ENCODE results near the gene MAPRE3. TPM values are rescaled to one million over a fixed set of nuclear protein-coding genes. Genes with fewer than 3 reads are reported as not detected.

MAPRE3 gene
- total and polyA plus RNA-seq, 8 donors, result 4.7 to 56.8 (median 10.1) TPM

GRCh38 chr2:27038012-27038411 is 67.6 kb downstream of the MAPRE3 start:
- no peak for ATAC-seq
- H3K4me3 ChIP-seq, result no peak overlapping the region
- no peak for DNase-seq
- intact Hi-C loops (cut with DNase I), result no loop called here
- no peaks in the 10 kb centered on the region for H3K27me3 ChIP-seq
- H3K9me3 ChIP-seq, result no peaks in the 10 kb centered on the region
- no peak for FAIRE-seq
- whole genome bisulfite sequencing, 2 donors, result 89% methylated on average over 6 of the region's 6 CpGs
- peaks cover 0 to 13% (median 7%) of the 10 kb centered on the region in 3 donors for H3K4me1 ChIP-seq
- no peak overlapping the region for H3K27ac ChIP-seq
- no peak for TF ChIP-seq CTCF (IDR thresholded peaks at IDR 0.05)
- H3K36me3 ChIP-seq, result peaks cover 15 to 63% (median 50%) of the 10 kb centered on the region in 3 donors

- WGBS, 2 donors, result 88 to 89% methylated on average over 17 of the region's 17 CpGs
- Histone ChIP-seq H3K4me3 (no peak overlapping the region), H3K4me1 (peaks cover 0 to 12% (median 7%) of the 10 kb centered on the region in 3 donors), H3K27ac (no peak overlapping the region), H3K36me3 (peaks cover 15 to 63% (median 50%) of the 10 kb centered on the region in 3 donors), H3K9me3 (no peaks in the 10 kb centered on the region), H3K27me3 (no peaks in the 10 kb centered on the region)
- ATAC-seq (no peak), DNase-seq (no peak), FAIRE-seq (no peak)
- TF ChIP-seq CTCF (IDR thresholded peaks at IDR 0.05), result no peak
- intact Hi-C loops (cut with DNase I), result no loop called here
Measured at GRCh38 chr2:27038631-27039339, 68.3 kb downstream of the MAPRE3 start.

- H3K9me3 ChIP-seq, result no peaks in the 10 kb centered on the region
- no peak overlapping the region for H3K27ac ChIP-seq
- TF ChIP-seq CTCF (IDR thresholded peaks at IDR 0.05), result no peak
- H3K4me3 ChIP-seq, result no peak overlapping the region
- no peaks in the 10 kb centered on the region for H3K27me3 ChIP-seq
- WGBS, 2 donors, result 88 to 92% methylated on average over 6 of the region's 6 CpGs
- H3K36me3 ChIP-seq, result peaks cover 15 to 63% (median 50%) of the 10 kb centered on the region in 3 donors
- intact Hi-C loops (cut with DNase I), result no loop called here
- ATAC-seq, result no peak
- peaks cover 0 to 7% (median 5%) of the 10 kb centered on the region in 3 donors for H3K4me1 ChIP-seq
- no peak for DNase-seq
- no peak for FAIRE-seq
Measured at GRCh38 chr2:27039426-27039825, 69.0 kb downstream of the MAPRE3 start.

GRCh38 chr2:27039871-27040270 is 69.4 kb downstream of the MAPRE3 start:
- no peaks in the 10 kb centered on the region for H3K9me3 ChIP-seq
- DNase-seq (no peak), FAIRE-seq (no peak), ATAC-seq (no peak)
- H3K36me3 ChIP-seq, result peaks cover 15 to 63% (median 50%) of the 10 kb centered on the region in 3 donors
- H3K4me1 ChIP-seq, result peaks cover 0 to 4% (median under 1%) of the 10 kb centered on the region in 3 donors
- intact Hi-C loops (cut with DNase I), result no loop called here
- TF ChIP-seq CTCF (IDR thresholded peaks at IDR 0.05), result no peak
- 95 to 97% methylated on average over 7 of the region's 7 CpGs for WGBS, 2 donors
- H3K27me3 ChIP-seq, result no peaks in the 10 kb centered on the region
- H3K27ac ChIP-seq, result no peak overlapping the region
- no peak overlapping the region for H3K4me3 ChIP-seq

GRCh38 chr2:27040282-27040681 is 69.8 kb downstream of the MAPRE3 start:
- H3K4me3 ChIP-seq, result no peak overlapping the region
- no peak for FAIRE-seq
- ATAC-seq, result no peak
- peaks cover 15 to 61% (median 47%) of the 10 kb centered on the region in 3 donors for H3K36me3 ChIP-seq
- peaks cover 0 to under 1% (median 0%) of the 10 kb centered on the region in 3 donors for H3K4me1 ChIP-seq
- intact Hi-C loops (cut with DNase I), result no loop called here
- no peaks in the 10 kb centered on the region for H3K9me3 ChIP-seq
- no peak for DNase-seq
- TF ChIP-seq CTCF (IDR thresholded peaks at IDR 0.05), result no peak
- WGBS, 2 donors, result 82 to 84% methylated on average over 8 of the region's 8 CpGs
- H3K27me3 ChIP-seq, result no peaks in the 10 kb centered on the region
- no peak overlapping the region for H3K27ac ChIP-seq
